Measurements from ENCODE around the gene COL27A1. TPM values are rescaled to one million over a fixed set of nuclear protein-coding genes. Genes with fewer than 3 reads are reported as not detected.

The COL27A1 gene
- total RNA-seq, 4 donors from 2014 or later = 14.2 to 32.9 (median 20.7) TPM

- no peak for DNase-seq (ENCODE audit: low spot score in 2 of 2)
- peak overlapping the region; percentile 28 for H3K27ac ChIP-seq
- WGBS = 64% methylated on average over 1 of the region's 1 CpG
- no peaks in the 10 kb centered on the region for H3K9me3 ChIP-seq
- no peak overlapping the region for H3K4me3 ChIP-seq
- no peaks in the 10 kb centered on the region for H3K27me3 ChIP-seq
- peaks cover 17% of the 10 kb centered on the region for H3K4me1 ChIP-seq
- H3K36me3 ChIP-seq = no peaks in the 10 kb centered on the region
- TF ChIP-seq POLR2AphosphoS5 (IDR thresholded peaks at IDR 0.05) = no peak
- TF ChIP-seq, protein P1, sequence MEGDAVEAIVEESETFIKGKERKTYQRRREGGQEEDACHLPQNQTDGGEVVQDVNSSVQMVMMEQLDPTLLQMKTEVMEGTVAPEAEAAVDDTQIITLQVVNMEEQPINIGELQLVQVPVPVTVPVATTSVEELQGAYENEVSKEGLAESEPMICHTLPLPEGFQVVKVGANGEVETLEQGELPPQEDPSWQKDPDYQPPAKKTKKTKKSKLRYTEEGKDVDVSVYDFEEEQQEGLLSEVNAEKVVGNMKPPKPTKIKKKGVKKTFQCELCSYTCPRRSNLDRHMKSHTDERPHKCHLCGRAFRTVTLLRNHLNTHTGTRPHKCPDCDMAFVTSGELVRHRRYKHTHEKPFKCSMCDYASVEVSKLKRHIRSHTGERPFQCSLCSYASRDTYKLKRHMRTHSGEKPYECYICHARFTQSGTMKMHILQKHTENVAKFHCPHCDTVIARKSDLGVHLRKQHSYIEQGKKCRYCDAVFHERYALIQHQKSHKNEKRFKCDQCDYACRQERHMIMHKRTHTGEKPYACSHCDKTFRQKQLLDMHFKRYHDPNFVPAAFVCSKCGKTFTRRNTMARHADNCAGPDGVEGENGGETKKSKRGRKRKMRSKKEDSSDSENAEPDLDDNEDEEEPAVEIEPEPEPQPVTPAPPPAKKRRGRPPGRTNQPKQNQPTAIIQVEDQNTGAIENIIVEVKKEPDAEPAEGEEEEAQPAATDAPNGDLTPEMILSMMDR (IDR thresholded peaks at IDR 0.05) = no peak
- TF ChIP-seq EP300 (IDR thresholded peaks at IDR 0.05) = no peak
- TF ChIP-seq POLR2A (IDR thresholded peaks at IDR 0.05) = no peak
These were observed 43.0 kb upstream of the COL27A1 start for GRCh38 chr9:114112325-114112724.

GRCh38 chr9:114112778-114113584 is 42.4 kb upstream of the COL27A1 start:
- 15% methylated on average over 8 of the region's 10 CpGs for WGBS

DNA sequence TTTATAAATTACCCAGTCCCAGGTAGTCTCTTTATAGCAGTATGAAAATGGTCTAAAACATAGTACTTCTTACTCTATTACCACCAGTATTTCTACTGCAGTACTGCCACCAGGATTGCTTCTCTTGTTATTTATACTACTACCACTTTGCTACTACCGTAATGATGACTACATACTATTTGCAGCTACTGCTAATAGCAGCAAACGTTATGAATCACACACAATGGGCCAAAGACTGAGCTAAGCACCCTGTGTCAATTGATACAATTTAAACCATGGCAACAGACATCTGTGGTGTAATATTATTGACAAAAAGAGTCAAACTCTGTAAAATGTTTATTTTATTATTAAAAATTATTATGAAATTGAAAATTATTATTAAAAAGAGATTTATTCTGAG is 41.0 kb upstream of the COL27A1 start:
- no peak for DNase-seq (ENCODE audit: low spot score in 2 of 2)
- Histone ChIP-seq H3K27me3 (peaks cover 4% of the 10 kb centered on the region), H3K27ac (no peak overlapping the region), H3K36me3 (no peaks in the 10 kb centered on the region), H3K4me1 (peaks cover 12% of the 10 kb centered on the region), H3K9me3 (no peaks in the 10 kb centered on the region), H3K4me3 (no peak overlapping the region)
- 27% methylated on average over 2 of the region's 2 CpGs for WGBS
- TF ChIP-seq POLR2AphosphoS5 (IDR thresholded peaks at IDR 0.05) = no peak
- no peak for TF ChIP-seq EP300 (IDR thresholded peaks at IDR 0.05)
- TF ChIP-seq, protein P1 (IDR thresholded peaks at IDR 0.05) = no peak
- no peak for TF ChIP-seq POLR2A (IDR thresholded peaks at IDR 0.05)

More at GRCh38 chr9:114112778-114113584, 42.4 kb upstream of the COL27A1 start:
- Histone ChIP-seq H3K36me3 (no peaks in the 10 kb centered on the region), H3K9me3 (no peaks in the 10 kb centered on the region), H3K27me3 (no peaks in the 10 kb centered on the region), H3K4me1 (peaks cover 16% of the 10 kb centered on the region), H3K27ac (peak overlapping the region; percentile 28), H3K4me3 (no peak overlapping the region)
- peak; percentile 83 to 91 for DNase-seq (ENCODE audit: low spot score in 2 of 2)
- TF ChIP-seq POLR2AphosphoS5 (IDR thresholded peaks at IDR 0.05) = peak in 2 of 3 donors; percentile 13 to 54
- TF ChIP-seq, protein P1 (IDR thresholded peaks at IDR 0.05) = no peak
- TF ChIP-seq POLR2A (IDR thresholded peaks at IDR 0.05) = no peak

DNA sequence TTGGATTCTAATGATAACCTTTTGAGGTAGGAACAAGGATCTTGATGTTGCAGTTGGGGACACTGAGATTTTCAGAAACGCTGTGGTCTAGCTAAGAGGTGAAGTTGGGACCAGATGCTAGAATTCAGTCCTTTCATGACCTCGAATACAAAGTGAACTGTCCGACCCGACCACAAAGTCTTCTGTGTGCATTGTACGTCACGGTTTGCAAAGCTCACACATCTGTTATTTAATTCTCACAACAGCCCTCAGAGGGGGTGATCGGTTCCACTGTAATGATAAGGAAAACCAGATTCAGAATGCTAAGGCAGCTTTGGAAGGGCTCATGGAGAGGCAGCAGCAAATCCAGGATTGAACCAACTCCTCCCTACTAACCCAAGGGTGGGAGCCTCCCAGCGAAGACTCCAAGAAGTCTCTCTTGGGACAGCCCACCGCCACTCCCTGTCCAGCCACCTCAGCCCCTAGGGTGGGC is 39.6 kb upstream of the COL27A1 start:
- WGBS = 78% methylated on average over 9 of the region's 9 CpGs
- peaks cover 12% of the 10 kb centered on the region for H3K4me1 ChIP-seq
- H3K9me3 ChIP-seq = no peaks in the 10 kb centered on the region
- peaks cover 4% of the 10 kb centered on the region for H3K27me3 ChIP-seq
- DNase-seq (ENCODE audit: low spot score in 2 of 2) = no peak
- no peak overlapping the region for H3K4me3 ChIP-seq
- no peak overlapping the region for H3K27ac ChIP-seq
- no peaks in the 10 kb centered on the region for H3K36me3 ChIP-seq
- TF ChIP-seq POLR2A (IDR thresholded peaks at IDR 0.05) = no peak
- TF ChIP-seq, protein P1 (IDR thresholded peaks at IDR 0.05) = no peak
- no peak for TF ChIP-seq EP300 (IDR thresholded peaks at IDR 0.05)
- TF ChIP-seq POLR2AphosphoS5 (IDR thresholded peaks at IDR 0.05) = no peak

GRCh38 chr9:114116126-114116747 is 39.1 kb upstream of the COL27A1 start:
- TF ChIP-seq POLR2AphosphoS5 (IDR thresholded peaks at IDR 0.05) (no peak), EP300 (IDR thresholded peaks at IDR 0.05) (no peak), POLR2A (IDR thresholded peaks at IDR 0.05) (no peak)
- TF ChIP-seq, protein P1 (IDR thresholded peaks at IDR 0.05) = no peak
- DNase-seq (ENCODE audit: low spot score in 2 of 2) = no peak
- Histone ChIP-seq H3K27ac (no peak overlapping the region), H3K4me3 (no peak overlapping the region), H3K36me3 (no peaks in the 10 kb centered on the region), H3K27me3 (peaks cover 4% of the 10 kb centered on the region), H3K4me1 (peaks cover 12% of the 10 kb centered on the region), H3K9me3 (no peaks in the 10 kb centered on the region)
- 66% methylated on average over 9 of the region's 12 CpGs for WGBS
